Measurements from ENCODE around the gene ZBTB33. TPM values are rescaled to one million over a fixed set of nuclear protein-coding genes. Genes with fewer than 3 reads are reported as not detected.

Gene ZBTB33
- total RNA-seq, 1 donor = 20.3 TPM

- no peak overlapping the region for H3K4me3 ChIP-seq (ENCODE audit: low read depth, low read length)
- TF ChIP-seq CTCF (IDR thresholded peaks at IDR 0.05; ENCODE audit: insufficient read depth, low read depth, low read length) = no peak
- DNase-seq (ENCODE audit: low read depth) = no peak
These were observed 51.8 kb downstream of the ZBTB33 start for GRCh38 chrX:120302434-120302833.

GRCh38 chrX:120304256-120304655 is 53.6 kb downstream of the ZBTB33 start:
- H3K4me3 ChIP-seq (ENCODE audit: low read depth, low read length) = no peak overlapping the region
- DNase-seq (ENCODE audit: low read depth) = no peak
- TF ChIP-seq CTCF (IDR thresholded peaks at IDR 0.05; ENCODE audit: insufficient read depth, low read depth, low read length) = no peak

GRCh38 chrX:120305531-120306141 is 55.0 kb downstream of the ZBTB33 start:
- no peak for DNase-seq (ENCODE audit: low read depth)
- no peak overlapping the region for H3K4me3 ChIP-seq (ENCODE audit: low read depth, low read length)
- TF ChIP-seq CTCF (IDR thresholded peaks at IDR 0.05; ENCODE audit: insufficient read depth, low read depth, low read length) = no peak

GRCh38 chrX:120306630-120307029 is 56.0 kb downstream of the ZBTB33 start:
- no peak overlapping the region for H3K4me3 ChIP-seq (ENCODE audit: low read depth, low read length)
- DNase-seq (ENCODE audit: low read depth) = no peak
- TF ChIP-seq CTCF (IDR thresholded peaks at IDR 0.05; ENCODE audit: insufficient read depth, low read depth, low read length) = no peak

Other genes starting within 250 kb of the ZBTB33 start
- not detected in 2 replicates for gene RHOXF2B, start 173.1 kb upstream of the ZBTB33 start, total RNA-seq
- gene RHOXF1, start 134.9 kb upstream of the ZBTB33 start, total RNA-seq = not detected in 2 replicates
- gene RHOXF2, start 92.2 kb upstream of the ZBTB33 start, total RNA-seq = 0.32 TPM in 1 of 2 replicates, not detected in the other
- under 0.01 TPM in 1 of 2 replicates, not detected in the other for gene TMEM255A, start 60.6 kb downstream of the ZBTB33 start, total RNA-seq
- gene ATP1B4, start 111.3 kb downstream of the ZBTB33 start, total RNA-seq = not detected in 2 replicates
- gene LAMP2, start 218.5 kb downstream of the ZBTB33 start, total RNA-seq = 129 and 153 TPM in 2 replicates

All from fibroblast of villous mesenchyme (primary cell).